Measurements from ENCODE around the gene ECE1. TPM values are rescaled to one million over a fixed set of nuclear protein-coding genes. Genes with fewer than 3 reads are reported as not detected.

Gene ECE1
- total and polyA plus RNA-seq, 2 donors (not counting 3 experiments of a cell fraction or from before 2014, with no cell fraction given): 437 to 562 TPM

DNA sequence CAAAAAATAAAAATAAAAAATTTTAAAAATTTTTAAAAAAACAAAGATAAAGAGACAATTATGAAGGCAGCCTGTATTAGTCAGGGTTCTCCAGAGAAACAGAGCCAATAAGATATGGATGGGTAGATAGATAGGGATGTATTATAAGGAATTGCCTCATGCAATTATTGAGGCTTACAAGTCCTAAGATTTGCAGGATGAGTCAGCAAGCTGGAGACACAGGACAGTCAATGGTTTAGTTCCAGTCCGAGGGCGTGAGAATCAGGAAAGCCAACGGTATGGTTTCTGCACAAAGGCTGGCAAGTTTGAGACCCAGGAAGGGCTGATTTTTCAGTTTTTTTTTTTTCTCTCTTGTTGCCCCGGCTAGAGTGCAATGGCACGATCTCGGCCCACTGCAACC lies 89.5 kb downstream of the ECE1 start:
- DNase-seq (ENCODE audit: low read depth, low spot score): no peak
- H3K4me2 ChIP-seq (ENCODE audit: insufficient read depth, low read length): no peak overlapping the region
- H3K36me3 ChIP-seq (ENCODE audit: control insufficient read depth in 2 of 2, extremely low read depth in 1 of 2, insufficient read depth in 2 of 2, low read length in 2 of 2): no peaks in the 10 kb centered on the region
- H3K4me1 ChIP-seq (ENCODE audit: control insufficient read depth, extremely low read depth, insufficient read depth, low read length): no peaks in the 10 kb centered on the region
- H3K79me2 ChIP-seq (ENCODE audit: control insufficient read depth, insufficient read depth, low read length): no peaks in the 10 kb centered on the region
- no peaks in the 10 kb centered on the region for H3K9me3 ChIP-seq (replicated peaks; ENCODE audit: control insufficient read depth, insufficient read depth, low read length)
- intact Hi-C loops (cut with micrococcal nuclease): no loop called here
- H3K27ac ChIP-seq (ENCODE audit: insufficient read depth, low read depth, low read length): no peak overlapping the region
- dilution Hi-C loops (cut with MboI; ENCODE audit: extremely low pct_ligation_motif_present, low sequenced_read_pairs): no loop called here
- BruUV-seq (replicated peaks): no TSS peak
- ChIA-PET POLR2A (no interaction called here), CTCF (interaction anchor here (1.7 kb wide), 1 partner anchor 16 kb away, joined by 5 read pairs; no protein-coding TSS in a partner anchor)
- H3K9me1 ChIP-seq (replicated peaks; ENCODE audit: control insufficient read depth, extremely low read depth, insufficient read depth, low read length): no peaks in the 10 kb centered on the region
- no peak overlapping the region for H3K9ac ChIP-seq (replicated peaks; ENCODE audit: extremely low read depth, insufficient read depth, low read length)
- H2AFZ ChIP-seq (ENCODE audit: low read depth, low read length): no peak overlapping the region
- no peak for FAIRE-seq
- H4K20me1 ChIP-seq (replicated peaks; ENCODE audit: control insufficient read depth, extremely low read depth, insufficient read depth, low read length): no peaks in the 10 kb centered on the region
- H3K27me3 ChIP-seq (ENCODE audit: control insufficient read depth in 2 of 2, insufficient read depth in 2 of 2, low read length in 2 of 2): peaks cover 0 to 4% of the 10 kb centered on the region in 2 experiments
- no peak overlapping the region for H3K4me3 ChIP-seq (replicated peaks in 1 of 3; ENCODE audit: insufficient read depth in 1 of 3, low read depth in 1 of 3, low read length in 3 of 3)
- TF ChIP-seq POLR2AphosphoS5 (IDR thresholded peaks at IDR 0.05; ENCODE audit: insufficient read depth, low read depth, low read length): no peak
- TF ChIP-seq EZH2 (IDR thresholded peaks at IDR 0.05; ENCODE audit: borderline replicate concordance, low read depth, low read length, severe bottlenecking): no peak
- no peak for TF ChIP-seq CTCF (IDR thresholded peaks at IDR 0.05; ENCODE audit: extremely low read depth in 1 of 2, insufficient read depth in 1 of 2, low read depth in 1 of 2, low read length in 2 of 2)
- no peak for TF ChIP-seq FOS (IDR thresholded peaks at IDR 0.05; ENCODE audit: borderline replicate concordance, insufficient read depth, low read length)
- TF ChIP-seq POLR2A (IDR thresholded peaks at IDR 0.05; ENCODE audit: low read depth, low read length): no peak
- TF ChIP-seq, protein P1, sequence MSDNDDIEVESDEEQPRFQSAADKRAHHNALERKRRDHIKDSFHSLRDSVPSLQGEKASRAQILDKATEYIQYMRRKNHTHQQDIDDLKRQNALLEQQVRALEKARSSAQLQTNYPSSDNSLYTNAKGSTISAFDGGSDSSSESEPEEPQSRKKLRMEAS (IDR thresholded peaks at IDR 0.05; ENCODE audit: insufficient read depth, insufficient read length): no peak
- TF ChIP-seq JUN (IDR thresholded peaks at IDR 0.05; ENCODE audit: borderline replicate concordance, insufficient read depth, insufficient read length, low read depth): no peak
- no peak for TF ChIP-seq MYC (IDR thresholded peaks at IDR 0.05; ENCODE audit: low read depth, low read length)
